ENCODE measurements around the gene OR2W1.

OR2W1 gene

GRCh38 chr6:29008089-29008488 is 36.9 kb downstream of the OR2W1 start:
- no peak for DNase-seq (ENCODE audit: low read depth)
- TF ChIP-seq CTCF (IDR thresholded peaks at IDR 0.05; ENCODE audit: low read length, missing control alignments), result no peak
- H3K4me3 ChIP-seq (replicated peaks; ENCODE audit: low read depth, low read length), result no peak overlapping the region

- H3K4me3 ChIP-seq (replicated peaks; ENCODE audit: low read depth, low read length), result peak within 1 kb of the TSS; percentile 64
- DNase-seq (ENCODE audit: low read depth), result peak; percentile 79
- TF ChIP-seq CTCF (IDR thresholded peaks at IDR 0.05; ENCODE audit: low read length, missing control alignments), result no peak
These were observed 39.6 kb downstream of the OR2W1 start, which contains the start of gene ZNF311 for GRCh38 chr6:29005183-29005885. ZNF311 (minus strand) TSS chr6:29005315; CDS start chr6:29003954, 1,361 bp downstream.

- no peak for TF ChIP-seq CTCF (IDR thresholded peaks at IDR 0.05; ENCODE audit: low read length, missing control alignments)
- H3K4me3 ChIP-seq (replicated peaks; ENCODE audit: low read depth, low read length), result no peak overlapping the region
- DNase-seq (ENCODE audit: low read depth), result no peak
These were observed 48.0 kb downstream of the OR2W1 start for GRCh38 chr6:28996844-28997510.

GRCh38 chr6:28995093-28995650 is 49.8 kb downstream of the OR2W1 start:
- DNase-seq (ENCODE audit: low read depth), result no peak
- no peak for TF ChIP-seq CTCF (IDR thresholded peaks at IDR 0.05; ENCODE audit: low read length, missing control alignments)
- H3K4me3 ChIP-seq (replicated peaks; ENCODE audit: low read depth, low read length), result no peak overlapping the region
